Central memory CD8-positive, alpha-beta T cell (primary cell): ENCODE measurements around the gene UBE2QL1.

Experiments
- ATAC-seq: fragments of 150-1000 bp; cut with Tn5 transposase; replicated peaks from 2 replicates; pipeline ENCODE4 v1.10.0; 2022; ENCODE audit warnings: mild to moderate bottlenecking, moderate FRiP score, moderate number of reproducible peaks; ENCODE audit not compliant: poor library complexity, severe bottlenecking; ENCODE audit errors: extremely low read depth
- DNase-seq, 2 donors: peaks; one replicate each; pipeline ENCODE4 v3.0.0; 2021; ENCODE audit warnings: low spot score in 2 of 2
- H3K27ac Mint-ChIP-seq: one replicate; pipeline ENCODE4 v1.8.0; 2022; ENCODE audit warnings: low read depth, mild to moderate bottlenecking, moderate library complexity, mixed read lengths
- H3K27me3 Mint-ChIP-seq: one replicate; pipeline ENCODE4 v1.8.0; 2022; ENCODE audit warnings: mixed read lengths
- H3K36me3 Mint-ChIP-seq: one replicate; pipeline ENCODE4 v1.8.0; 2022; ENCODE audit warnings: mild to moderate bottlenecking, moderate library complexity, mixed read lengths; ENCODE audit not compliant: insufficient read depth
- H3K4me1 Mint-ChIP-seq: one replicate; pipeline ENCODE4 v1.8.0; 2022; ENCODE audit warnings: mixed read lengths
- H3K4me3 Mint-ChIP-seq: one replicate; pipeline ENCODE4 v1.8.0; 2022; ENCODE audit warnings: mild to moderate bottlenecking, moderate library complexity, mixed read lengths
- H3K9me3 Mint-ChIP-seq: one replicate; pipeline ENCODE4 v1.8.0; 2022; ENCODE audit warnings: mixed read lengths

The UBE2QL1 gene

DNA sequence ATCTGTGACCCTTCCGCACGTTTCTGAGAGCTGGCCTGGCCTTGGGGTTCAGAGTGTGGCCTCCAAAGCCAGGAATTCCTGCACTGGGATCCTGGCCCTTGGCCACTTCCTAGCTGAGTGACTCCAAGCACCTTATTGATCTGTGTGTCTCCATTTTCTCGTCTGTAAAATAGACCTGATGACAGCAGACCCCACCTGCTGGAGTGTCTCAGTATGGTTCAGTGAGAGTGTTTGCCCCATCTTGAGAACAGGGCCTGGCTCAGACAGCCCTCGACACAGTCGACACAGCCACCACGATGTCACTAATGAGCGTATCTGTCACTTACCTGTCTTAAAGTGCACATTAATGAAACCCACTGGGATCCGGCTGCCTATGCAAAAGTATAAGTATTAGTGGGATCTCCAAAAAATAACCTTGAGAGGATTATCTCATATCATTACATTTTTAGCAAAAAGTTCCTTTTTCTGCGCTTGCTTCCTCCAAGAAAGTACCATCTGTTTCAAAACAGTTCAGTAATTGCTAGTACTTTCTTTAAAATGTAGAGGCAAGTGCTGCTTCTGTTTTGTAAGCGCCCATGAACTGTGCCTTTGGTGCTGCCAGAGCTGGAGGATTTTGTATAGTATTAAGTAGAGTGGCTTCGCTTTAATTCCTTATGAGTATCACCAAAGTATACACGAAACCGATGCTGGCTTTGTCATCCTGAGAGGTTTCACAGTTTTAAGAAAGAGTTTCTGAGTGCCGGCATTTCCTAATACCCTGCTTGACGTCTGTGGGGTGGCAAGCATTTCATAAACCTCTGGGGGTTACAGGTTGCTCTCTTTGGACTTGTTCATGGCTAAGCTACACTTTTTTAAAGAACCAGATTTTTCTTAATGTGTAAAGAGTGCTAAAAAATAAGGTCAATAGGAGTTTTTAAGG lies 31.7 kb downstream of the UBE2QL1 start:
- H3K27ac Mint-ChIP-seq = no peak overlapping the region
- H3K36me3 Mint-ChIP-seq = no peaks in the 10 kb centered on the region
- DNase-seq (no peak), ATAC-seq (no peak)
- no peaks in the 10 kb centered on the region for H3K9me3 Mint-ChIP-seq
- H3K27me3 Mint-ChIP-seq = peaks cover 37% of the 10 kb centered on the region
- no peak overlapping the region for H3K4me3 Mint-ChIP-seq
- no peaks in the 10 kb centered on the region for H3K4me1 Mint-ChIP-seq

DNA sequence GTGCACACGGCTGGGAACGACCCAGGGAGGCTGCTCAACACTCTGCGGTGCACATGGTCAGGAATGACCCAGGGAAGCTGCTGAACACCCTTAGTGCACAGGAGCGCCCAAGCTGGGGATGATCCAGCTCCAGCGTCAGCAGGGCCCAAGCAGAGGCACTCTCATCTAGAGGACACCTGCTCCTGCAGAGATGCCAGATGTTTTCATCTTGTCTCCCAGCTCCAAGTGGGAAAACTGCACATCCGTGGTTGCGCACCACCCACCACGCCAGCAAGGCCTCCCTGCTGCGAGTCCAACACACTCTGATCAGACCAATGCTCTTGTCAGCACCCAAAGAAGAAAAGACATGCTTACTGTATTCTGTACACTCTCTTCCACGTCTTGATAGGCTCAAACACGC lies 34.1 kb downstream of the UBE2QL1 start:
- Mint-ChIP-seq H3K27me3 (peaks cover 52% of the 10 kb centered on the region), H3K9me3 (no peaks in the 10 kb centered on the region), H3K36me3 (no peaks in the 10 kb centered on the region), H3K4me3 (no peak overlapping the region), H3K4me1 (no peaks in the 10 kb centered on the region), H3K27ac (no peak overlapping the region)
- DNase-seq (no peak), ATAC-seq (no peak)

DNA sequence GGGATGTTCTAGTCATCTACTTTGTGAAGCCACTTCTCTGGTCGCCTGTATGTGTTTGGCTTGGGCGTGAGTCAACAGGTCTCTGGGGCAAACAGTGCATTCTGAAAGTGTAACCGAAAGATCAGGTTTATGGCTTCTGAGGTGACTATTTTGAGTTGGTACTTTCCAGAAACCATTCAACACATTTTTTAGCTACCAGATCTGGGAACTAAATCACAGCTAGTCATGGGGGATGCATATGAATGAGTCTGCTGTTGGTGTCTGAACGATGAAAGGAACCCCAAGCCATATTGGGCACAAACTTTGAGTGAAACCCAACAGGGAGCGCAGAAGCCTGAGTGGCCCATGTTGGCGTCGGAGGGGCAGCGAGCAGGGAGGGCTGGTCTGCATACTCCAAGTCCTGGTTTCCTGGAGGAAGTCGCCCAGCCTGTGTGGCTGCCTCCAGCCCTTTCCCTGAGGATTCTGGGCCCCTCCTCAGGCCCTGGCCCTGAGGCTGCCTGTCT lies 35.3 kb downstream of the UBE2QL1 start:
- Mint-ChIP-seq H3K9me3 (no peaks in the 10 kb centered on the region), H3K27me3 (peaks cover 50% of the 10 kb centered on the region), H3K27ac (no peak overlapping the region), H3K4me1 (no peaks in the 10 kb centered on the region), H3K4me3 (no peak overlapping the region), H3K36me3 (no peaks in the 10 kb centered on the region)
- no peak for ATAC-seq
- no peak for DNase-seq

DNA sequence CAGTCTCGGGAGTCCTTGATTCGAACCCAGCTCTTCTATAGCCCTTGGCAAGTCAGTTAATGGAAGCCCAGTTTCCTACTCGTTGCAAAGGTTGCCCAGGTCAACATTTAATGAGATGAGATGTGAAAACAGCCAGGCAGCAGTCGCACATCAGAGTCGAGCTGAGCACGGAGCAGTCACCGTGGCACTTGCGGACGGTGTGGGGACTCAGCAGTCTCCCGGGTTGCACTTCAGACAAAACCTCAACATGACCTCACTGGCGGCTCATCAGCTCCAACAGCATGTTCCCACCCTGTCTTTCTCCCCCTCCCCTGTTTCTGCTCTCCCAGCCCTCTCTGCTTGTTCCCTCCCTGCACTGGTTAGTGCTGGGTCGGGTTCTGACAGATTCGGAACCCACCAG lies 35.8 kb downstream of the UBE2QL1 start:
- no peak for DNase-seq
- peaks cover 45% of the 10 kb centered on the region for H3K27me3 Mint-ChIP-seq
- no peaks in the 10 kb centered on the region for H3K36me3 Mint-ChIP-seq
- no peak overlapping the region for H3K4me3 Mint-ChIP-seq
- no peak overlapping the region for H3K27ac Mint-ChIP-seq
- no peaks in the 10 kb centered on the region for H3K4me1 Mint-ChIP-seq
- ATAC-seq = no peak
- H3K9me3 Mint-ChIP-seq = no peaks in the 10 kb centered on the region

DNA sequence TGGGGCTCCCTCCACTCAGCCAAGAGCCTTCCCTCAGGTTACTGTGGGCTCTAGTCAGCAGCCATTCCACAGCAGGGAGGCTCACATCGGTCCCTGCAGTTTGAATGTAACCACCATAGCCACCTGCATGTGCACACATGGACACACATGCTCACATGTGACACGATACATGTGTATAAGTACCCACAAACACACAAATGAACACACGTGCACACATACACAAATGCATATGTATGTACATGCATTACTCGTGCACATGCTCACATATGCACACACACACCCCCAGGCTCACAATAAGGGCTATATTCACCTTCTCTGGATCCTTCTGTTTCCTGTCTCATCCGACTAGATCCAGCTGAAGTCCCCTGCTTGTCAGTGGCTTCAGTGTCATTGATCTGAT lies 36.2 kb downstream of the UBE2QL1 start:
- ATAC-seq (no peak), DNase-seq (no peak)
- H3K27me3 Mint-ChIP-seq = peaks cover 48% of the 10 kb centered on the region
- no peaks in the 10 kb centered on the region for H3K4me1 Mint-ChIP-seq
- H3K9me3 Mint-ChIP-seq = no peaks in the 10 kb centered on the region
- H3K4me3 Mint-ChIP-seq = no peak overlapping the region
- no peaks in the 10 kb centered on the region for H3K36me3 Mint-ChIP-seq
- no peak overlapping the region for H3K27ac Mint-ChIP-seq

DNA sequence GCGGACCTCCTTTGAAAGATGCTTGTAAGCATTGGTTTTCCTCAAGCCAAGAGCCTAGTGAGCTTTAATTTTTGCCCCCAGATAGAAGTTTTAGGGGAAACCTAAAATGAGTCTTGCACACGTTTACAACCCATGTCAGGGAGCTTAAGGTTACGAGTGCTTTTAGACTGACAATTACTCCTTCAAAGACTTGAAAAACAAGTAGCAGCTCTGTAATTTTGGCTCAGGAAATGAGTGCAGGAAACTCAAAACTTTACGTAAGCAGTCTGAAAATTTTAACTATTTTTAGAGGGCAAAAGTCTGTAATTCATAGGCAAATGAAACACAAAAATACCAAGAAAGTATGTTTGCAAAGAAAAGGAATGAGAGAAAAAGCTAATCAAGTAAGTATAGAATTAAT lies 36.8 kb downstream of the UBE2QL1 start:
- peaks cover 53% of the 10 kb centered on the region for H3K27me3 Mint-ChIP-seq
- H3K4me3 Mint-ChIP-seq = no peak overlapping the region
- H3K9me3 Mint-ChIP-seq = no peaks in the 10 kb centered on the region
- H3K4me1 Mint-ChIP-seq = no peaks in the 10 kb centered on the region
- H3K36me3 Mint-ChIP-seq = no peaks in the 10 kb centered on the region
- DNase-seq (no peak), ATAC-seq (no peak)
- H3K27ac Mint-ChIP-seq = no peak overlapping the region

DNA sequence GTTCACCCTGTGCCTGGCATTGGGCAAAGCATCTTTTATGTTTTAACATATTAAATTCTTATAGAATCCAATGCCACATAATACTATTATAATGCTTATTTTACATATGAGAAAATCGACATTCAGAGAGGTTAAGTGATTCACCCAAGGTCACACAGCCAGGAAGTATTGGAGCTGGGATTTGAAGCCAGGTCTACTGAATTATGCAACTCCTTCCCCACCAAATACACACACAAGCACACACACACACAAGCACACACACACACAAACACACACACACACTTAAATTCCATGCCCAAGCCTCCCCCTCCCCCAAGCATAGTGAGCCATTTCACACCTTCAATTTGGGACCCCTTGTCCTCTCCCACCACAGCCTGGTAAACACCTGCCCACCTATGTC lies 37.4 kb downstream of the UBE2QL1 start:
- H3K4me3 Mint-ChIP-seq = no peak overlapping the region
- ATAC-seq (no peak), DNase-seq (no peak)
- no peak overlapping the region for H3K27ac Mint-ChIP-seq
- no peaks in the 10 kb centered on the region for H3K4me1 Mint-ChIP-seq
- H3K9me3 Mint-ChIP-seq = no peaks in the 10 kb centered on the region
- peaks cover 56% of the 10 kb centered on the region for H3K27me3 Mint-ChIP-seq
- no peaks in the 10 kb centered on the region for H3K36me3 Mint-ChIP-seq

DNA sequence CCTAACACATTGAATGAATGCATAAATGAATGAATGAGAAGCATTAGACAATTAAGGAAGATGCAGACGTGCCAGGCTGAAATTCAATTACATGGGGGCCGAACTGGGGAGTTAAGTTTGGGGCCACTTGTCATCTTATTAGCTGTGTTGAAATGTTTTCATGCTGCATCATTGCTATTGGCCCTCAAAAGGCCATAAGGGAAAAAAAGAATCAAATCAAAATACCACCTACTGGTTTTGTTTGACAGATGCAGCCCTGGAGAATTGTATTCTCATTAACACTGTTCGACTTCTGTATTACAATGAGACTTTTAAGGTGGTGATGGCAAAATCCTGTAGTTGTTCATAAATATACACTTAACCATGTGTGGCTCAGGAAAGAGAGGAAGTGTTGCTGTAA lies 38.4 kb downstream of the UBE2QL1 start:
- no peak overlapping the region for H3K4me3 Mint-ChIP-seq
- ATAC-seq = no peak
- H3K27ac Mint-ChIP-seq = no peak overlapping the region

DNA sequence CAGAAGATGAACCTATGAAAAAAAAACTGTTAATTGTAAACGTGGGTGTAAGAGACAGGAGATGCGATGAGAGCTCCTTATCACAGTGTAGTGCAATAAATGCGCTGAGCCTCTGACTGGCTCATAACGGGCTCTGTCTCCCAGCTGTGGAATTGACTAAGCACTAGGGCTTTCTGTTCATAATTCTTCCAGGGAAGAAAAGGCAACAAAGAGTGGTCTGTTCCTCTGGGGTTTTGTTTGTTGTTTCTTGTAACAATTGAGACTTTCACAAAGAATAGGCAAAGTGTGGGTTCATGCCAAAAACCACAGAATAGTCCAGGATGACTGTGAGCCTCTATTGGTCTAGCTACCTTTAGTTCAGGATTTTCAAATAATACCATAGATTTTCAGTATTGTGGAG lies 39.4 kb downstream of the UBE2QL1 start:
- ATAC-seq = no peak

More for the DNA sequence above, 38.4 kb downstream of the UBE2QL1 start:
- no peak for DNase-seq
- Mint-ChIP-seq H3K36me3 (no peaks in the 10 kb centered on the region), H3K4me1 (no peaks in the 10 kb centered on the region), H3K27me3 (peaks cover 60% of the 10 kb centered on the region), H3K9me3 (no peaks in the 10 kb centered on the region)

DNA sequence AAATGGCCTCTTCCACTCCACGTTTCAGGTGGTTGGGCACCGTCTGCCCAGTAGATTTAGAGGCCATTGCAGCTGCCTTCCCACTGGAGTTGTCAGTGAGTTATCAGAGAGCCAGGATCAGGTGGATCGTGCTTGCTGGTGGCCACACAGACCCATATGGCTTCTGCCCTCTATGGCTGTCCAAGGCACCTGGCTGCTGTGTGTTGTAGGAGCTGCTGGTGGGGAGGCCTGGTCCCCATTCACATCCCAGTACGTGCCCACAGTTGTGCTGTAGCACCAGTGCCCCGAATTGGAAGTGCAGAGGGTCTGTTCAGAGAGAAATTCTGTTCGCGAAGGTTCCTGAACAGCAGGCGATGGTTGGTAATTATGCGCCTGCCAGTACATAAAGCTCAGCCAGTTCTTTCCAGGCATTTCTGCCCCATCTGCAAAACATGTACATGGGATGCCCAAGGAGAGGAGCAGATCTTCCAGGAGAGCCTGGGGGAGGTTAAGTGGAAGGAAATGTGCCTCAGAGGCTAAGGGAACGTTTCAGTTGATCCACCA lies 41.1 kb downstream of the UBE2QL1 start:
- Mint-ChIP-seq H3K4me1 (no peaks in the 10 kb centered on the region), H3K27me3 (peaks cover 73% of the 10 kb centered on the region), H3K9me3 (no peaks in the 10 kb centered on the region), H3K27ac (no peak overlapping the region), H3K36me3 (no peaks in the 10 kb centered on the region), H3K4me3 (no peak overlapping the region)
- no peak for DNase-seq
- ATAC-seq = no peak

More for the DNA sequence above, 39.4 kb downstream of the UBE2QL1 start:
- H3K27ac Mint-ChIP-seq = no peak overlapping the region
- no peak overlapping the region for H3K4me3 Mint-ChIP-seq
- no peaks in the 10 kb centered on the region for H3K36me3 Mint-ChIP-seq
- H3K27me3 Mint-ChIP-seq = peaks cover 67% of the 10 kb centered on the region
- no peaks in the 10 kb centered on the region for H3K4me1 Mint-ChIP-seq
- no peak for DNase-seq
- no peaks in the 10 kb centered on the region for H3K9me3 Mint-ChIP-seq

DNA sequence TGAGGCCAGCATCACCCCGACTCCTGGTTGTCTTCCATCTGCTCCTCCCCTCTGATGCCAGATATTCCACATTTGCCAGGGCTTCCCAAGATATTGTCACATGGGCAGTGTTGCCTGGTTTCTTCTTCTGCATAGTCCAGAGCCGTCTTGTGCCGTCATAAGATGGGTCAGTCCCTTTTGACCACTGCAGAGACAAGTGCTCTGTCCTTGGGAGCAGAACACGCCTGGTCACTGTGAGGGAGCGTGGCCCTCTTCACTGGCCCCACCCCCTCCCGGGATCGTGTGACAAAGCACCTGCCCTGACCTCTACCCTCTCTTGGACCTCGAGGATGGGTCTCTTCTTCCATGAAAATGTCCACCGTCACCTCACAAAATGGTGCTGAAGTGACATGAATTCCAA lies 41.6 kb downstream of the UBE2QL1 start:
- Mint-ChIP-seq H3K27me3 (peaks cover 73% of the 10 kb centered on the region), H3K27ac (no peak overlapping the region), H3K4me3 (no peak overlapping the region), H3K9me3 (no peaks in the 10 kb centered on the region), H3K36me3 (no peaks in the 10 kb centered on the region), H3K4me1 (no peaks in the 10 kb centered on the region)
- no peak for DNase-seq
- ATAC-seq = no peak

DNA sequence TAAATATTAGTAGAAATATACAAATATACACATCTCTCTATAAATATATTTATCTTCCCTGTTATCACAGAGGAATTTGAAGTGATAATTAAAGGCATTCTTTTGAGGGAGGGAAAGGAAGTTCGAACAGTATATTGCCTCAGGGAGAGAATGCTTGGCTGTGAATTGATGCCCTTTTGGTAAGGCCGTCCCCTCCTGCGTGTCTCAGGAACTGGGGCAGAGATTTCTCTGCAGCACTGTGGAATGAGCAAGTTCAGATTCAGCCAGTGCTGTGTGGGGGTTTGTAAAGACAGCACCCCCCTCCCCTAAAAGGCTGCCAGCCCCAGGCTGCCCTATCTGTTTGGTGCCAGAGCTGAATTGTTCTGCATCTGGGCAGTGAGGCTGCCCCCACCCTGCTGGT lies 42.0 kb downstream of the UBE2QL1 start:
- no peak for DNase-seq
- Mint-ChIP-seq H3K9me3 (no peaks in the 10 kb centered on the region), H3K4me3 (no peak overlapping the region), H3K36me3 (no peaks in the 10 kb centered on the region), H3K4me1 (no peaks in the 10 kb centered on the region), H3K27me3 (peaks cover 71% of the 10 kb centered on the region), H3K27ac (no peak overlapping the region)
- ATAC-seq = no peak
